Kidney glomerular epithelial cell (primary cell): ENCODE measurements around the gene CYP1A1.
"Not testable (repeated sequence)": the region's sequence is repeated elsewhere in the genome, so short reads cannot be mapped to it uniquely, and the experiment has no call there.

Experiments used
- DNase-seq: peaks from one replicate; lab custom pipeline; 2025; lab: John Stamatoyannopoulos, UW

CYP1A1 gene

DNA sequence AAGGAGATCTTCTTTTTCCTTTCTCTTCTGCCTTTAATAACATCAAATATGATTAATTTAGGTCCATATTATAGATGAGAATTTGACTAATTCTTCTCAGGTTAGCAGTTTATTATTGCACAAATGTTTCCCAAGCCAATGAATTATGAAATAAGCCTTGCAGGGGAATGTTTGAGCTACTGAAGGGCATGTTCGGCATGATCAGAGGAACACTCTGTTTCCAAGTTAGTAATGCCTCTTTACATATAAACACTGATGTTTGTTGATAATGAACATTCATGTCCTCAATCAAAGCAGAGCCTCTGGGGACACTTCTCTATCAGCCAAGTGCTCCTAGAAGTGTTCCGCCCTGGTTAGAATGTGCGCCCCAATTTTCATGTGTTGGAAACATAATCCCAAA lies 10.0 kb upstream of the CYP1A1 start:
- DNase-seq = no peak

DNA sequence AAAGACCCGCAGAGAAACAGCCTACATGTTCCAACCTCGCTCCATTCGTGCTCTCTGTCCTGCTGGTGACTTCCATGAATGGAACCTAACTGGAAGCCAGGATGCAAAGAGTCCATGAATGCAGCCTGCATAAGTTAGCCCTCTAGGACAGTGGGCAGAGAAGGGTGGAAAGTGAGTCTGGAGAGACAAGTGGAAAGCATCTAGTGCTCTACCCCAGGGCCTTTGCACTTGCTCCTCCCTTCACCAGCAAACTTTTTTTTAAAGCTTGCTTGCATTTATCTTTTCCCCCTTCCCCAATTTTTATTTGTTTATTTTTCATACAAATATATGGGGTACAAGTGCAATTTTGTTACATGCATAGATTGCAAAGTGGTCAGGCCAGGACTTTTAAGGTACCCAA lies 7.9 kb upstream of the CYP1A1 start:
- no peak for DNase-seq

DNA sequence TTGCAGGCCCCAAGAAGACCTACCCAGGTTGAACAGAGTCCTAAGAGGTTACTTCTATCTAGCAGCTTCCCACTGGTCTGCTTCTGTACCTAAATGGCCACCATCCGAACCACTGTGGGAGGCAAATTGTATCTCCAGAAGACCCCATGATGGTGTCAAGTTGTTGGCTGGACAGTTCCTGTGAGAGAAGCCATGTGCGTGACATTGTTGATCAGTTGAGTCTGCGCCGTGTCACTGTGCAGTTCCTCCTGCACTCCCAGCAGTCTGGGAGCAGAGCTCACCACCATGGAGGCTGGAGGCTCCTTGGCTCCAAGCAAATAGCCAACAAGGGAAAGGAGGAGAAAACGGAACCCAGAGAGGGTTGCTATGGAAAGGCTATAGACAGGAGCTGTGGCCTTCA lies 7.5 kb upstream of the CYP1A1 start:
- no peak for DNase-seq

DNA sequence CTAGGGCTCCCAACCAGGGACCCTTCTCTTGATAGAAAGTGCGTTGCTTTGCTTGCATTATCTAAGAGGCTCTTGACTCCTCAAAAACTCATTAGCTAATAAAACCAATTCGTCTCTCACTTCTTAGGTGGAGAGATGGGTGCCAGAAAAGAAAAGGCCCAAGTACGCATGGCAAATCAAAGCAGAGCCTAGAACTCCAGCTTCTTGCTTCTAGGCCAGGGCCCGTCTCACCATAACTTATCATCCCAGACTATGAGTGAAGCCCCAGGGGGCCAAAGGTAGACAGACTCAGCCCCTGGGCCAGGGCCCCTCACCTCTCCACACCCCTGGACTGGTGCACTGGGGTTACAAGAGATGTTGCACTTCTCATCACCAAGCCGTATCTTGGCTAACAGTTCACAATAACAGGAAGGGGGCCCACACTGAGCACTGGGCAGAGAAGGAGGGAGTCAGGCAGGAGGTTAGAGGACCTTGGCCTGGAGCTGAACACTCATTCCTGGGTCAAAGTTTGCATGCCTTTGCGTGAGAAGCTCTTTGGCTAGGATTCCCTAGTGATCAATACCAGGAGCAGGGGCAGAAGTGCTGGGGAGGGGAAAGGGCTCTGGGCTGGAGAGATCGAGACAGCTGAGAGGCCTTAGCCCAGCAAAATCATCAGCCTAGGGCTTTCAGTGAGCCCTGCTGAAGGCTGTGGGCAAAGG lies 5.4 kb upstream of the CYP1A1 start:
- no peak for DNase-seq

DNA sequence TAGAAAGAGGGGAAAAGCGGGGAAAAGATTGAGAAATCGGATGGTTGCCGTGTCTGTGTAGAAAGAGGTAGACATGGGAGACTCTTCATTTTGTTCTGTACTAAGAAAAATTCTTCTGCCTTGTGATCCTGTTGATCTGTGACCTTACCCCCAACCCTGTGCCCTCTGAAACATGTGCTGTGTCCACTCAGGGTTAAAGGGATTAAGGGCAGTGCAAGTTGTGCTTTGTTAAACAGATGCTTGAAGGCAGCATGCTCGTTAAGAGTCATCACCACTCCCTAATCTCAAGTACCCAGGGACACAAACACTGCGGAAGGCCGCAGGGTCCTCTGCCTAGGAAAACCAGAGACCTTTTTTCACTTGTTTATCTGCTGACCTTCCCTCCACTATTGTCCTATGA lies 4.0 kb upstream of the CYP1A1 start:
- DNase-seq = not testable (repeated sequence)

DNA sequence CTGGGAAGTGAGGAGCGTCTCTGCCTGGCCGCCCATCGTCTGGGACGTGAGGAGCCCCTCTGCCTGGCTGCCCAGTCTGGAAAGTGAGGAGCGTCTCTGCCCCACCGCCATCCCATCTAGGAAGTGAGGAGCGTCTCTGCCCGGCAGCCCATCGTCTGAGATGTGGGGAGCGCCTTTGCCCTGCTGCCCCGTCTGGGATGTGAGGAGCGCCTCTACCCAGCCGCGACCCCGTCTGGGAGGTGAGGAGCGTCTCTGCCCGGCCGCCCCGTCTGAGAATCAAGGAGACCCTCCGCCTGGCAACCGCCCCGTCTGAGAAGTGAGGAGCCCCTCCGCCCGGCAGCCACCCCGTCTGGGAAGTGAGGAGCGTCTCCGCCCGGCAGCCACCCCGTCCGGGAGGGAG lies 3.4 kb upstream of the CYP1A1 start:
- DNase-seq = not testable (repeated sequence)

DNA sequence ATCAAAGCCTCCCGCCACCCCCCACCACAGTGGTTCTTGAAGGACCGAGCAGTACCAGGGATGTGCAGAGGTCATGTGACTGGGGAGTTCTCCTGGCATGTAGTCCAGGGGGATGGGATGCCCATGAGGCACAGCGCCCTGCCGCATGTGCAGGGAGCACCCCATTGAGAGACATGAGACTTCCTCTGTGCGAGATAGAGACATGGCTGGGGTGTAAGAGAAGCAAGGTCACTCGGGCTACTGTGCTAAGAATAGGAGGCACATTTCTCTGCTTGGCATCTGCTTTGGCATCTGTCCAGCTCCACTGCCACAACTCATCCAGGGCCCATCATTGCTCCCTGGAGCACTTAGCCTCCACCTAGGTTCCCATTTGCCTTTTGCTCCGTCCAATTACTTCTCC lies 2.4 kb upstream of the CYP1A1 start:
- no peak for DNase-seq

DNA sequence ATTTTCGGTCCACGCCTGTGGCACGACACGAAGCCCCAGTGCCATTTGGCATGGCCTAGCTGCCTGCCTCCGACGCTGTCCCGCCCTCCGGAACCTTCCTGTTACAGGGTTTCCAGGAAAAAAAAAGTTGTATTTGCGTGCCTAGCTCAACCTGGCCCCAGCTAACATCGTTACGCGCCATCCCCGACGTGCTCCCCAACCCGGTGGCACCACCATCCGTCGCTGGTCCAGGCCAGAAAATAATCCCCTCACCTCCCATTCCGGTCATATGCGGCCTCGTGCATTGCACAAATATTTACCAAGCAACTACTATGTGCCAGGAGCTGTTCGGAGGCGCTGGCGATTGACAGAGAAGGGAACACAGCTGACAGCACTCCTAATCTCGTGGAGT lies 1.4 kb upstream of the CYP1A1 start:
- DNase-seq = no peak

DNA sequence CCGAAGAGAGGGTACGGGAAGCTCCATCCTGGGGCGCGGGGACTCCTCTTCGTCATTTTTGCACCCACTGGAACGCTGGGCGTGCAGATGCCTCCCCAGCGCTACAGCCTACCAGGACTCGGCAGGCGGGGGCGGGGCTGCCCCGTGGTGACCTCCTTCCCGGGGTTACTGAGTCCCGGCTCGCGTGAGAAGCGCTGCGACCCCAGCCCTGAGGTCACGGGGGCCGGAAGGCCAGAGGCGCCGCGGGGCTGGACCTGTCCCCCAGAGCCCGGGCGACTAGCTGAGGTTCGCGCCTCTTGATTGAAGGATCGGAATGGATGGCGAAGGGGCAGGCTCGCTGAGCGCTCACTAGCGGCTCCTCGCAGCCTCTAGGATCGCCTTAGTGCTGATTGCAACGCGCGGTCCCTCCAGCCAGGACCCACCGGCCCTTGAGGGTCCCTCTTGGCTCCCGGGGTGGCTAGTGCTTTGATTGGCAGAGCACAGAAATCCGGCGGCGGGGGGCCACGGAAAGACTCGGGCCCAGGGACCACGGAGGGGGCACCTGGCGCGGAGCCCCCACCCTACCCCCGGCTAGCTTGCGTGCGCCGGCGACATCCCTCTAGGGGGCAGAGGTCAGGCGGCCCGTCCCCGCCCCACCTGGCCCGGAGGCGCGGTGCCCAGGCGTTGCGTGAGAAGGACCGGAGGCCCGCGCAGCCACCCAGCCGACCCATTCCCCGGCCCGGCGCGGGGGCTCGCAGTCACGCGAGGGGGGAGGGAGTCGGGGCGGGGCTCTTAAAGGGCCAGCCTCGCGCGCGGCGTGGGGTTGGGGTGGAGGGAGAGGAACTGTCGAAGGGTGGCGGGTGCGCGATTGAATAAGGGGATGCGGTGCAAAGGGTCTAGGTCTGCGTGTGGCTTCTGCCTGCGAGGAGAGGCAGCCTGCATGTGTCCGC lies 781 bp upstream of the CYP1A1 start:
- DNase-seq = no peak

DNA sequence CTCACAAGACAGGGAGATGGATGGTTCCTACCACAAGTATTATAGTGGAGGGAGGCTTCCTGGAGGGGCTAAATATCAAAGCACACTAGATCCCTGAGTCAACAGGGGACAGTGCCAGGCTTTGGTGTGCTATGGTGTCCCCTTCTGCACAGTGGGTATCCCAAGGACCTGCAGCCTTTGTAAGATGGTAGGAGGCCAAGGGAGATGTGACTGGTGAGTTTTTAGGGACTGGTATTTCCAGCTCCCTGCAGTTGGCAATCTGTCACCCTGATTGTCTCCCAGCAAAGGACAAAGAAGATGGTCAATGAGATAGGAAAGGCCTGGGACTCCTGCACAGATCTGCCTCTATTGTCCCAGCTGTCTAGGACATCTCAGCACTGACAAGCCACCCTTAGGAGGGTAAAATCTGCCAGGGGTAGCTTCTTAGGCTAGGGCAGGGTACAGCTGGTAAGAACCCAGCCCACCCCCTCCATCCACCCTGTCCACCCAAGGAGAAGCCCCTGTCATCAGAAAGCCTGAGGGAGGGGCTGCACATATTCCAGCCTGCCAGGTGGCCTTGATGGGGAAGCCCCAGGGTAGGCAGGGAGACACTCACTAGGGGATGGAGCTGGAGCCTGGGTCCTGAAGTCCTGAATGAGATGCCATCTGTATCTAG lies 631 bp downstream of the CYP1A1 start:
- no peak for DNase-seq

DNA sequence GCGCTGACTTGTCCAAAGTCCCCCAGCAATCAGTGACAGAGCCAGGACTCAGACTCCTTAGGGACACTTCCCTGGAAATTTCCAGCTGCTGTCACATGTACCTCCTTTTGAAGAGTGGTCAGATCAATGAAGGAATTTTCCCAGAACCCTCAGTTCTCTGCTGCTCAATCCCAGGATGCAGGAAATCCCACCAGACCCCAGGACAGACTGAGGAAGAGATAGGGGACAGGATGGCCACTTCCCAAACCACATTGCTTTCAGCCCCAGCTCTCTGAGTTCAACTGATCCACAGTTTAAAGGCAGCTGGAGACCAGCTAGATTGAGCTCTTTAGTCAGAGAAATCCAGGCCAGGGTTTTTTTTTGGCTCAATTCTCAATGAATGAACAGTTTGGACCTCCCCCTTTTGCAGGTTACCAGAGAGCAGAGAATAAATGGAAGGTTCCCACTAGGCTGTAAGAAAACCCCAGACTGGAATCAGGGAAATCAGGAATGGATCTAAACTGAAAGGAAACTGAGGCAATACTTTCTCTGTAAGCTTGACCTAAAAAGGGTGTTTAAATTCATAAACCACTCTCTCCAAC lies 1.5 kb downstream of the CYP1A1 start:
- peak; percentile 69 for DNase-seq

DNA sequence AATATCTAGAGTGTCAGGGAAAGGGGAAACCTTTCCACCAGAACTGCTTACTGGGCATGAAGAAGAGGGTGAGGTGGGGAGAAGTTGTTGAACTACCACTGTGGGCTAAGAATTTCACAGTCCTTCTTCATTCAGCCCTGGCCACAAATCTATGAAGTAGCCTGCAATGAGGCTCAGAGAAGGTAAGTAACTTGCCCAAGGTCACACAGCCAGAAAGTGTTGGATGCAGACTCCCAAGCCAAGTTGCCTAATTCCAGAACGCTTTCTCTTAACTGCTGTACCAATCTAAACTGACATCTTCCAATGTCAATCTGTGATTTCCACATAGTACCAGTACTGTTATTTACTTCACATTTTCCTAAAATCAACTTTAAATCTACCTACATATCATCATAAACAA lies 2.1 kb downstream of the CYP1A1 start:
- DNase-seq = no peak

DNA sequence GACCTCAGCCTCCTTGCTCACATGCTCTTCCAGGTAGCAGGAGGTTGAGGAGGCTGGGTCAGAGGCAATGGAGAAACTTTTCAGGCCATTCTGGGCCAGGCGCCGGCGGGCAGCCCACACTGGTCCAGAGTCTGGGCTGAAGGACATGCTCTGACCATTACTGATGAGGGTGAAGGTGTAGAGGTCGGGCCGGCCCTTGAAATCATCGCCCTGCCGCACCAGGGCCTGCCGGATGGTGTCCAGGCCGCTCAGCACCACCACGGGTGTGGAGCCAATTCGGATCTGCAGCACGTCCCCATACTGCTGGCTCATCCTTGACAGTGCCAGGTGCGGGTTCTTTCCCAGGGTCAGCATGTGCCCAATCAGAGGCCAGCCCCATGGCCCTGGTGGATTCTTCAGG lies 2.7 kb downstream of the CYP1A1 start:
- DNase-seq = no peak

DNA sequence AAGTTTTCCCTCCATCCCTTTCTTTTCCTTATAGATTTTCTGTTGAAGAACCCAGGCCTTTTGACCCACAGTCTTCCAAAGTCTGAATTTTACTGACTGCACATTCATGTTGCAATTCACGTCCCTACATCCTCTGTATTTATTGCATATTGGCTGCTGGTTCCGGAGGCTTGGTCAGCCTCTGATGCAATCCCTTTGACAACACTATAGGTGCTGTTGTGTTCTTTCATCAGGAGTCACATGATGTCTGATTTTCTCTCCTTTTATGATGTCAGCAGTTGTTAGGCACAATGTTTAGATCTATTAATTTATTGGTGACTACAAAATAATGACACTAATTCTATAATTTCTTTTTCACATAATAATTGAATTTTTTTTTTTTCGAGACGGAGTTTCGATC lies 8.7 kb downstream of the CYP1A1 start:
- no peak for DNase-seq

DNA sequence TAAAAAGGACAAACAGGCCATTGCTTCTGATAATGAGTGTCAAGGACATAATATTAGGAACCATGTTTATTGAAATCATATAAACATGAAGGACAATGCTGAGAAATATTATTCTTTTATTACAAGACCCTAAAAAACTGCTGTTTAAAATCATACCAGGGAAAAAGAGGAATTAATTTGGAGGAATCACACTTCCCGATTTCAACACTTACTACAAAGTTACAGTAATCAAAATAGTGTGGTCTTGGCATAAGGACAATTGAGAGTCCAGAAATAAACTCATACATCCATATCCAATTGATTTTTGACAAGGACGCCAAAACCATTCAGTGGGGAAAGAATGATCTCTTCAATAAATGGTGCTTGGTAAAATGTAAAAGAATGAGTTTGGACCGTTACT lies 13.0 kb downstream of the CYP1A1 start:
- no peak for DNase-seq

DNA sequence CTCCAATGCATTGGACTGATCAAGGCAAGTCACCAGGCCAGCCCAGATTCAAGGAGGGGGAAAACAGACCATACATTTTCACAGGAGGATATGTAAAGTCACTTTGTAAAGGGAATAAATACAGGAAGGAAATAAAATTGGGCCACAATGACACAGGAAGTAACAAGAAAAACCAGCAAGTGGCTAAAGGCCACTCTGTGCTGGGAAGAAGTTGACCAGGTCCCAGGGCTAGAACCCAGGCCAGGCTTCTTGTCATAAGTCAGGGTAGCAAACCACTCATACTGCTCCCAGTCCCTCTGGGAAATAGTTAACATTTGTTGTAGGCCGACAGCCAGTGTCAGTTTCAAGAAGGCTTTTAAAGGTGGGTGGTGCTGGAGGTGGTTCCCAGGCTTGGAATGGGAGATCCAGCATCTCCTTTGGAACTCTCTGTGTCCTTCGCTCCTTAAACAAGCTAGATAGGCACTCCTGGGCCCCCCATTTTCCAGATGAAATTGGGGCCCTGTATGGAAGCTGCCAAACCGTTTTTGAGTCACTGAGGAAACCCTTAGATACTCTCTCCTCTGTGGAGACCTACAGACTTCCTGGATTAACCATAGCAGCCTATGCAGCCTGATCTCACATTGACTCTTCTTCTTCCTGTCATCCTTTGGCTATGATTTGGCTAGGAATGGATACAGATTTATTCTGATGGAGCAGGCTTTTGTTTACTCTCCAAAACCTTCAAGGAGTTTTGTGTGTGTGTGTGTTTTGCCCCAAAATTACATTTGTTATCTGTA lies 14.8 kb downstream of the CYP1A1 start:
- DNase-seq = no peak

DNA sequence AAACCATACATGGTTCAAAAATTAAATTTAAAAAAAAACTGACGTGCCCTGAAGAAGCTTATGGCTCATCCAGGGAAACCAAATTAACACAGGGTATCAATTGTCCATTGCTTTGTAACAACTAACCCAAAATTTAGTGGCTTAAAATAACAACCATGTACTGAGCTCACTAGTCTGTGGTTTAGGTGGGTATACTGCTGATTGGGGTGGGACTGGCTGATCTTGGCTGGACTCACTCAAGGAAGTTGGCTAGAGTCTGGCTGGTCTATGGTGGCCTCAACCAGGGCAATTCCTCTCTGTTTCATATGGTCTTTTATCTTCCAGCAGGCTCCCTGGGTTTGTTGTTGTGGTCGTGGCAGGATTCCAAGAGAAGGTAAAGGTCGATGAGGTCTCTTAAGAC lies 15.4 kb downstream of the CYP1A1 start:
- DNase-seq = no peak

DNA sequence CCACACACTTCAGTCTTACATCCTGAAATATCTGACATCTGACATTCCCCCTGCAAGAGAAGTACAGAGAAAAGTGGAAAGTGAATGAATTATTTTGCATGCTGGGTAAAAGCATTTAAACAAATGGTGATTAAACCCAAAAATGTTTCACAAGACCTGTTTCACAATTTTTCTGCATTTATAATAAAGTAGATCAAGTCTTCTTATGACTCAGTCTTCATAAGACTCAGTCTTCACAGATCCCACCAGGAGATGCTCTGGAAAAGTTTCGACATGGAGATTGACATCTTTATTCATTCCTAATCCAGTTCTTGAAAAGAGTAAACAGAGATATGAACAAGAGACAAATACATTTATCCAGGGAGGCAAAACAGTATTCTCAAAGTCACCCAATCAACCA lies 16.3 kb downstream of the CYP1A1 start:
- no peak for DNase-seq

DNA sequence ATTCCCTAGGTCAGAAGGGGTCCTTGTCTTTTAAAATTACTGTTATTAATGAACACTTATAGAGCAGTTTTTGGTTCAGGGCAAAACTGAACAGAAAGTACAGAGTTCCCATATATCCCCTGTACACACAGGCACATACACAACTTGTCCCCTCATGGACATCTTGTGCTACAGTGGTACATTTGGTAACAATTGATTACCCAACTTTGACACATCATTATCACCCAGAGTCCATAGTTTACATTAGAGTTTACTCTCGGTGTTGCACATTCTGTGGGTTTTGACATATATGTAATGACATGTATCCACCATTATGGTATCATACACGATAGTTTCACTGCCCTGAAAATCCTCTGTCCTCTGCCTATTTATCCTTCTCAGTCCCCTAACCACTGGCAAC lies 28.5 kb downstream of the CYP1A1 start:
- DNase-seq = no peak

DNA sequence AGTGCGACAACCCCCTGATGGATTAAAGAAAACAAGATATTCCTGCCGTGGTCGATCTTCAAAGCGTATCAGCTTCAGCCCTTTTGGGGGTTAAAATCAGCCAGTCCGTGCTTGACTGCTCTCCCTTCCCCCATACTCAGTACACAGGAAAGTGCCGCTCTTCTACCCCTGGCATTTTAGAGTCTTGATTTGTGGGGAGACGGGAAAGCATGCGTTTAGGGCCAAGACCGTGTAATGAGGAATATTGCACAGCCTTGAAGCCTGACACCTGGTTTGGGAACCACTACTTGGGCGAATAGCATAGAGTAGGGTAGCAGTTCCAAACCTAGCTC lies 29.0 kb downstream of the CYP1A1 start:
- no peak for DNase-seq

DNA sequence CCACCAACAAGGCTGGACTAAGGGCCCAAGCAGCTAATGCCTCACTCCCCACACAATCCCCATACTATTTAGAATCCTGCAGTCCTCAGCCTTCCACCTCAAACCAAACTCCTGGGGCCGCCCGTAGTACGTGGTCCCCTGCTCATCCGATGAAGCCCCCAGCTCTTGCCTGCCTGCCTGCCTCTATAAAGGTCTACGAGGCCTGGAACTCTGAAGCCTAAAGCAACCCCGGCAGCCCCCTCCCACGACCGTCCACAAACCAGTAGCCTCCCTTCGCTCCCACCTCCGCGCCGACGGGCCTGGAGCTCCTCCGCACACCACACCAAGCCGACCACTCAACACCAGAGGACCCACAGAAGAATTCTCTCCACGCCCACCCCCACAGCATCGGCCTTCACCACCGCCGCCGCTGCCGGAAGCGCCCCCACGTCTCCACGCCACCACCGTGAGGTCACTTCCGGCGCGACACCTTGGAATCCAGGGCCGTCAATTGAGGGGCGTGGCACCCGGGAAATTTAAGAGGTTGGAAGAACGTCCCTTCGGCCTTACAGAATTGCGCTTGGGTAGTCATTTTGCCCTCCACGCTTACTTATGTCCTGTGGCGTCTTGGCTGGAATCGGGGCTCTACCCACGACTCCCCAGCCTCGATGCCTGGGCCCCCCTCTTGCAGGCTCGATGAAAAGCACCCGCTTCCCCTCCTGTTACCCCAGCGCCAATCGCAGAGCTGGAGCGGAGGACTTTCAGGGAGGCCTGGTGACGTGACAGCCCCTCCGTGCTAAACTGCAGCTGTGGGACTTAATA lies 29.5 kb downstream of the CYP1A1 start, which contains the start of gene EDC3:
TSS of gene EDC3 (minus strand) at position 428 of the 801 bp plus-strand sequence. CDS start 20,900 bp downstream, outside the sequence.
- peak; percentile 63 for DNase-seq
